SK-N-SH (cell line): Measurements from ENCODE around the gene IL5. TPM values are rescaled to one million over a fixed set of nuclear protein-coding genes. Genes with fewer than 3 reads are reported as not detected.

Source experiments
- CTCF ChIA-PET: fragments of 300-600, 350-600 bp; formaldehyde crosslinking; extraction: SDS; loops from one replicate; lab custom pipeline; 2021; lab: Yijun Ruan, JAX
- POLR2A ChIA-PET: fragments of 350-600 bp; sonication (Branson Sonifier 250); formaldehyde crosslinking; extraction: SDS; loops from one replicate; lab custom pipeline; 2020; ENCODE audit warnings: antibody characterized with exemption, inconsistent platforms; lab: Yijun Ruan, JAX
- DNase-seq: peaks from one replicate; pipeline ENCODE4 v3.0.0; 2012
- H2AFZ ChIP-seq: fragments of 200-600 bp; sonication (generic); 2 replicates; pipeline ENCODE4 v1.8.1; 2016; ENCODE audit warnings: antibody characterized with exemption, mild to moderate bottlenecking, low read depth
- H3F3A ChIP-seq: fragments of 200-600 bp; sonication (generic); replicated peaks from 2 replicates; pipeline ENCODE3; 2016; ENCODE audit warnings: antibody characterized with exemption, mild to moderate bottlenecking; ENCODE audit not compliant: insufficient read depth
- H3K27ac ChIP-seq, 2 experiments: fragments of 200-500 bp in 1 of 2; fragments of 200-600 bp in 1 of 2; sonication (Bioruptor generic) in 1 of 2; sonication (generic), shearing (Covaris generic) in 1 of 2; 2 replicates each; pipeline versions ENCODE4 v1.5.1 to v1.6.1; 2014 to 2016; ENCODE audit warnings: low read depth in 2 of 2, inconsistent platforms in 1 of 2, low read length in 1 of 2, mild to moderate bottlenecking in 1 of 2, mixed read lengths in 1 of 2
- H3K27me3 ChIP-seq: fragments of 200-600 bp; sonication (generic), shearing (Covaris generic); 2 replicates; pipeline ENCODE4 v1.6.1; 2016; ENCODE audit warnings: mixed run types; ENCODE audit not compliant: insufficient read depth
- H3K36me3 ChIP-seq, 2 experiments: fragments of 200-500 bp in 1 of 2; fragments of 200-600 bp in 1 of 2; sonication (Bioruptor generic) in 1 of 2; sonication (generic) in 1 of 2; replicated peaks in 1 of 2; 2 replicates each; pipeline versions ENCODE3 to v1.5.1; 2014 to 2016; ENCODE audit warnings: low read length in 1 of 2, mild to moderate bottlenecking in 1 of 2; ENCODE audit not compliant: insufficient read depth in 2 of 2, control insufficient read depth in 1 of 2
- H3K4me1 ChIP-seq, 2 experiments: fragments of 200-500 bp in 1 of 2; fragments of 200-600 bp in 1 of 2; sonication (Bioruptor generic) in 1 of 2; sonication (generic), shearing (Covaris generic) in 1 of 2; 2 replicates each; pipeline versions ENCODE4 v1.5.1 to v1.6.1; 2014 to 2016; ENCODE audit warnings: low read depth in 1 of 2, low read length in 1 of 2, mixed run types in 1 of 2; ENCODE audit not compliant: insufficient read depth in 2 of 2, control insufficient read depth in 1 of 2
- H3K4me2 ChIP-seq: fragments of 200-600 bp; sonication (generic), shearing (Covaris generic); 2 replicates; pipeline ENCODE4 v1.6.1; 2017; ENCODE audit warnings: mixed run types
- H3K4me3 ChIP-seq, 2 experiments: fragments of 200-500 bp in 1 of 2; fragments of 200-600 bp in 1 of 2; sonication (Bioruptor generic) in 1 of 2; sonication (generic), shearing (Covaris generic) in 1 of 2; 2 replicates each; pipeline versions ENCODE4 v1.5.1 to v1.8.1; 2014 to 2016; ENCODE audit warnings: low read depth in 2 of 2, inconsistent platforms in 1 of 2, low read length in 1 of 2, mild to moderate bottlenecking in 1 of 2, mixed read lengths in 1 of 2, moderate library complexity in 1 of 2
- H3K79me2 ChIP-seq: fragments of 200-600 bp; sonication (generic); 2 replicates; pipeline ENCODE4 v1.8.1; 2017; ENCODE audit warnings: mild to moderate bottlenecking; ENCODE audit not compliant: insufficient read depth
- H3K9ac ChIP-seq: fragments of 200-600 bp; sonication (generic); 2 replicates; pipeline ENCODE4 v1.6.1; 2017; ENCODE audit warnings: mixed run types
- H3K9me2 ChIP-seq: fragments of 200-600 bp; sonication (generic); 2 replicates; pipeline ENCODE4 v1.6.1; 2017; ENCODE audit warnings: mixed run types
- H3K9me3 ChIP-seq: fragments of 200-600 bp; sonication (generic); 2 replicates; pipeline ENCODE4 v1.6.1; 2017; ENCODE audit warnings: mixed run types, mild to moderate bottlenecking, moderate library complexity
- H4K20me1 ChIP-seq: fragments of 200-600 bp; sonication (generic); 2 replicates; pipeline ENCODE4 v1.6.1; 2017; ENCODE audit warnings: mild to moderate bottlenecking, mixed run types; ENCODE audit not compliant: insufficient read depth
- CHD2 ChIP-seq: fragments of 150-350 bp; IDR thresholded peaks from 2 replicates; pipeline ENCODE4 v1.6.1; 2018; ENCODE audit warnings: low read length; ENCODE audit not compliant: partially characterized antibody
- CTCF ChIP-seq: fragments of 200-600 bp; sonication (generic); IDR thresholded peaks from 2 replicates; pipeline ENCODE4 v1.6.1; 2017; ENCODE audit warnings: antibody characterized with exemption, mild to moderate bottlenecking, moderate library complexity
- EP300 ChIP-seq, 2 experiments: IDR thresholded peaks; 2 replicates each; pipeline versions ENCODE4 v1.4.0 to v1.6.1; 2012; ENCODE audit warnings: borderline replicate concordance in 1 of 2, low read depth in 1 of 2, low read length in 1 of 2
- GABPA ChIP-seq: IDR thresholded peaks from 2 replicates; pipeline ENCODE4 v1.4.0; 2012; ENCODE audit warnings: low read depth, mild to moderate bottlenecking
- JUND ChIP-seq: IDR thresholded peaks from 2 replicates; pipeline ENCODE4 v1.4.0; 2012
- MAX ChIP-seq: IDR thresholded peaks from 2 replicates; pipeline ENCODE4 v1.4.0; 2012; ENCODE audit warnings: low read depth
- RAD21 ChIP-seq: IDR thresholded peaks from 2 replicates; pipeline ENCODE4 v1.6.1; 2012; ENCODE audit warnings: mild to moderate bottlenecking, low read length
- REST ChIP-seq: IDR thresholded peaks from 2 replicates; pipeline ENCODE4 v1.6.1; 2012; ENCODE audit warnings: mild to moderate bottlenecking, low read depth, low read length, moderate library complexity
- RXRA ChIP-seq: IDR thresholded peaks from 2 replicates; pipeline ENCODE4 v1.4.0; 2012; ENCODE audit warnings: low read depth, mild to moderate bottlenecking, borderline replicate concordance
- USF1 ChIP-seq: IDR thresholded peaks from 2 replicates; pipeline ENCODE4 v1.4.0; 2012; ENCODE audit warnings: low read depth, borderline replicate concordance
- YY1 ChIP-seq: IDR thresholded peaks from 2 replicates; pipeline ENCODE4 v1.4.0; 2012; ENCODE audit warnings: low read depth, mild to moderate bottlenecking
- WGBS: methylation state at CpG from one replicate; pipeline ENCODE4 v1.1.6; 2017; ENCODE audit warnings: low lambda C conversion rate; 5-methylcytosine and 5-hydroxymethylcytosine counted together
- polyA plus RNA-seq, 3 experiments: library from polyadenylated mRNA; depleted of rRNA; stranded (reverse); fragments of >200 nt; gene quantifications; 2 replicates each; pipeline ENCODE4 v1.2.3, GENCODE V29; 2012
- TF ChIP-seq, protein P1 (sequence below): fragments of 150-350 bp; IDR thresholded peaks from 2 replicates; pipeline ENCODE4 v1.6.1; 2016; ENCODE audit warnings: mild to moderate bottlenecking, low read depth, low read length
- TF ChIP-seq, protein P2 (sequence below): fragments of 150-350 bp; IDR thresholded peaks from 2 replicates; pipeline ENCODE4 v1.6.1; 2017; ENCODE audit warnings: antibody characterized with exemption, low read length, low read depth, borderline replicate concordance

IL5 gene
- polyA plus RNA-seq, 1 of the 3 experiments (the other 2 are of a cell fraction), result not detected

DNA sequence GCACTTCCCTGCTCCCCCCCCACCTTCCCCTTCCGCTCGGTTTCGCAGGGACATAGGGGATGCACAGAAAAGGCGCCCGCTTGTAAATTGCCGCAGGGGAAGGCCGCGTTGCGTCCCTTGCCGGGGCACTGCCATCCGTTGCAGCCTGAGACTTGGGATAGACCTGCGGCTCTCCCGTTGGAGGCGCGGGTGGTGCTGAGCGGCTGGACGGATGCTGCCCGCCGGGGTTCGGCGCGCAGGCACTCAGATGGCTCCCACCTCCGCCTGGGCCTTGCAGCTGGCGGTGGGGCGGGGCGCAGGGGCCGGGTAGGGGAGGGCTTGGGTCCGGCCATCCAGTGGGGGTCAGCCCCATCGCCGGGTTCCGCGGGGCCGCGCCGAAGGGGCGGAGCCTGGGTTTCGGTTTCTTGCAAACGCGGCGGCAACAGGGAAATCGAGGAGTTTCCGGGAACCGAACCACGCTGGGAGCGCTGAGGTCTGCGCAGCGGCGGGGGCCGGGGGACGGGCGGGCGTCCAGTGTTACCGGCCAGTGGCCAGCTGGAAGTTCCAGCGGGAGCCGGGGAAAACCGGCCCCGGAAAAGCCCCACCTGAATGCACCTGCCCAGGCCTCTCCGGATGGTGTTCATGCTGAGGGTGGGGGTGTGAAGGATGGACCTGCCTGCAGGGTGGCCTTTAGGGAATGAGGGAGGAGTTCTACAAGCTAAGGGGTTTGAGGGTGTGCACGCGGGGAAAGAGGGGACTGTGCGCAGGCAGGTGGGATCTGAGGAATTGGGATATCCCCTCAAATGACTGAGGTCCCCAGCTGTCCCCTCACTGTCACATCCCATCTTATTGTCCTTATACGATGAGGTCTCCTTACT is 46.5 kb downstream of the IL5 start (continued):
- TF ChIP-seq, protein P1, sequence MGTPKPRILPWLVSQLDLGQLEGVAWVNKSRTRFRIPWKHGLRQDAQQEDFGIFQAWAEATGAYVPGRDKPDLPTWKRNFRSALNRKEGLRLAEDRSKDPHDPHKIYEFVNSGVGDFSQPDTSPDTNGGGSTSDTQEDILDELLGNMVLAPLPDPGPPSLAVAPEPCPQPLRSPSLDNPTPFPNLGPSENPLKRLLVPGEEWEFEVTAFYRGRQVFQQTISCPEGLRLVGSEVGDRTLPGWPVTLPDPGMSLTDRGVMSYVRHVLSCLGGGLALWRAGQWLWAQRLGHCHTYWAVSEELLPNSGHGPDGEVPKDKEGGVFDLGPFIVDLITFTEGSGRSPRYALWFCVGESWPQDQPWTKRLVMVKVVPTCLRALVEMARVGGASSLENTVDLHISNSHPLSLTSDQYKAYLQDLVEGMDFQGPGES, result no peak
- no peak for TF ChIP-seq GABPA
- no peak for TF ChIP-seq CHD2
- TF ChIP-seq, protein P2, sequence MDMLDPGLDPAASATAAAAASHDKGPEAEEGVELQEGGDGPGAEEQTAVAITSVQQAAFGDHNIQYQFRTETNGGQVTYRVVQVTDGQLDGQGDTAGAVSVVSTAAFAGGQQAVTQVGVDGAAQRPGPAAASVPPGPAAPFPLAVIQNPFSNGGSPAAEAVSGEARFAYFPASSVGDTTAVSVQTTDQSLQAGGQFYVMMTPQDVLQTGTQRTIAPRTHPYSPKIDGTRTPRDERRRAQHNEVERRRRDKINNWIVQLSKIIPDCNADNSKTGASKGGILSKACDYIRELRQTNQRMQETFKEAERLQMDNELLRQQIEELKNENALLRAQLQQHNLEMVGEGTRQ, result no peak
- TF ChIP-seq RAD21, result no peak
- 0 out of 2 replicates have a peak, but pooled peaks have one; percentile 37 for TF ChIP-seq RXRA
- TF ChIP-seq JUND, result no peak
- 0 out of 4 replicates have a peak, but pooled peaks of 1 of the 2 experiments have one; percentile 6 for TF ChIP-seq EP300 (IDR thresholded peaks at IDR 0.05; ENCODE audit: borderline replicate concordance in 1 of 2, low read depth in 1 of 2, low read length in 1 of 2)
- TF ChIP-seq USF1, result no peak

DNA sequence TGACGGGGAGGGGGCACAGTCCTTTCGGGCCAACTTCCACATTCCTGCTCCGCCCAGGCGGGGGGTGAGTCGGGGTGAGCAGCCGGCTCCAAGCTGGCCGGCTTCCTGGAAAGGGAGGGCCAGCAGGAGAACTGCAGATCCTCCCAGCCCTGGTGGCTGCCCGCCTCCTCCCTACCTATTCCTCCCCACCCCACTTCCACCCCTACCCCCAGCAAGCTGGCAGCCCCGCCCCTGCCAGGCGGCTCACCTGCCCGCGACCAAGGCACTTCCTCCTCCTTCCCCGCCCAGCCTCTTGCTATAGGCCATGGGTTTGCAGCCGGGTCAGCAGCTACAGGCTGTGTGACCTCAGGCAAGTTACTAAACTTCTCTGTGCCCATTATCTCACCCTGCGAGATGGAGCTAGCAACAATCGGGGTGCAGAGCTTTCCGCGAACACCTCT is 47.1 kb downstream of the IL5 start:
- peak; percentile 85 for DNase-seq
- H3K9ac ChIP-seq, result peak overlapping the region; percentile 84

More for the DNA sequence above, 47.1 kb downstream of the IL5 start:
- no peaks in the 10 kb centered on the region for H3K9me2 ChIP-seq
- H3K27me3 ChIP-seq, result no peaks in the 10 kb centered on the region
- H3K4me1 ChIP-seq, result peaks cover 21 to 26% of the 10 kb centered on the region in 2 experiments
- H2AFZ ChIP-seq, result peak overlapping the region; percentile 71; the same call in 1 of the 2 replicates
- H3K9me3 ChIP-seq, result no peaks in the 10 kb centered on the region
- peak overlapping the region; percentile 96 for H3K4me2 ChIP-seq
- no peaks in the 10 kb centered on the region for H3K36me3 ChIP-seq
- 0% methylated on average over 10 of the region's 18 CpGs for WGBS
- ChIA-PET CTCF (interaction anchor here (0.6 to 12.3 kb wide), 10 partner anchors 9 to 427 kb away, joined by 3 to 189 read pairs (median 8); no protein-coding TSS in a partner anchor), POLR2A (interaction anchor here (0.6 to 2.9 kb wide), 6 partner anchors 10 to 203 kb away, joined by 3 to 13 read pairs (median 3); no protein-coding TSS in a partner anchor)
- H4K20me1 ChIP-seq, result no peaks in the 10 kb centered on the region
- TF ChIP-seq, protein P1, result no peak
- TF ChIP-seq REST (no peak), YY1 (no peak), CTCF (no peak), MAX (0 out of 2 replicates have a peak, but pooled peaks have one; percentile 23)
- H3K79me2 ChIP-seq, result no peaks in the 10 kb centered on the region
- peak overlapping the region; percentile 96 for H3K27ac ChIP-seq
- peaks cover 30% of the 10 kb centered on the region for H3F3A ChIP-seq
- peak overlapping the region; percentile 69 to 78 for H3K4me3 ChIP-seq
